ENCODE data around the gene TAL1.

TAL1 gene

GRCh38 chr1:47229886-47230691, 1.9 kb downstream of the TAL1 start:
- no peak for DNase-seq (ENCODE audit: low read depth in 4 of 4, low spot score in 1 of 4)

GRCh38 chr1:47229031-47229885, 2.8 kb downstream of the TAL1 start:
- no peak for DNase-seq (ENCODE audit: low read depth in 4 of 4, low spot score in 1 of 4)

GRCh38 chr1:47228644-47229030, 3.4 kb downstream of the TAL1 start:
- DNase-seq (ENCODE audit: low read depth in 4 of 4, low spot score in 1 of 4): no peak

- no peak for DNase-seq (ENCODE audit: low read depth in 4 of 4, low spot score in 1 of 4)
Measured at GRCh38 chr1:47227341-47228232, 4.4 kb downstream of the TAL1 start.

- no peak for DNase-seq (ENCODE audit: low read depth in 4 of 4, low spot score in 1 of 4)
Measured at GRCh38 chr1:47226839-47227215, 5.2 kb downstream of the TAL1 start.

DNA sequence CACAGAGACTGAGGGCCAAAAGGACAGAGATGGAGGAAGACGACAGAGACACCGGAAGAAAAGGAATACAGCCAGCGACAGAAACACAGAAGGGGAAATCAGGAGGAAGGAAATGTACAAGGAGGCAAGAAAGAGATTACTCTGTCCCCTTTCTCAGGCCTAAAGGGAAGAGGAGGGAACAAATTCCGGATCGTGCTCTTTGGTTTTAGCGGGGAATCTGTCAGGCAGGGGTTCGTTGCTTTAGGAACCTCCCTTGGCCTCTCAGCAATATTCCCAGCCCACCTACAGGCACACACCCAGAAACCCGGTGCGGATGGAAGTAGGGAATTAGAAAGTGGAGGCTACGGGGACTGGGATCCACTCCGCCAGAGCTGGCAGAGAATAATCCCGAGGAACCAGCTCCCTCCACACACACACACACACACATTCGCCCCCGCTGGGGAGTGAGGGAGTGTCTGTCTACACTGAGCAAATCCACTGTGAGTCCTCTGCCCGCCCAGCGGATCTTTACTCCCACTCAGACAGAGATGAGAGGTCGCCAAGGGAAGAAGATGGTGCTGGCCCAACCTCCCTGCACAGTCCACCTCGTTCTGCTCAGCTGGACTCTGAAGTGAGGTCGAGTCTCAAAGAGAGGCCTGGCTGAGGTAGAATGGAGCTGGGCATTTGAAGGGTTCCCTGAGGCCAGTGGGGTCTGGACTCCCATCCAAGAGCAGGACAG, 5.7 kb downstream of the TAL1 start:
- no peak for DNase-seq (ENCODE audit: low read depth in 4 of 4, low spot score in 1 of 4)

- DNase-seq (ENCODE audit: low read depth in 4 of 4, low spot score in 1 of 4): no peak
Measured at GRCh38 chr1:47225430-47226100, 6.5 kb downstream of the TAL1 start.

GRCh38 chr1:47224676-47225399, 7.2 kb downstream of the TAL1 start:
- no peak for DNase-seq (ENCODE audit: low read depth in 4 of 4, low spot score in 1 of 4)

- no peak for DNase-seq (ENCODE audit: low read depth in 4 of 4, low spot score in 1 of 4)
Measured at GRCh38 chr1:47223921-47224675, 7.9 kb downstream of the TAL1 start.

GRCh38 chr1:47223174-47223920, 8.7 kb downstream of the TAL1 start:
- DNase-seq (ENCODE audit: low read depth in 4 of 4, low spot score in 1 of 4): no peak

- DNase-seq (ENCODE audit: low read depth in 4 of 4, low spot score in 1 of 4): no peak
Measured at GRCh38 chr1:47222476-47222875, 9.5 kb downstream of the TAL1 start.

GRCh38 chr1:47219590-47220220, 12.3 kb downstream of the TAL1 start:
- DNase-seq (ENCODE audit: low read depth in 4 of 4, low spot score in 1 of 4): no peak

DNA sequence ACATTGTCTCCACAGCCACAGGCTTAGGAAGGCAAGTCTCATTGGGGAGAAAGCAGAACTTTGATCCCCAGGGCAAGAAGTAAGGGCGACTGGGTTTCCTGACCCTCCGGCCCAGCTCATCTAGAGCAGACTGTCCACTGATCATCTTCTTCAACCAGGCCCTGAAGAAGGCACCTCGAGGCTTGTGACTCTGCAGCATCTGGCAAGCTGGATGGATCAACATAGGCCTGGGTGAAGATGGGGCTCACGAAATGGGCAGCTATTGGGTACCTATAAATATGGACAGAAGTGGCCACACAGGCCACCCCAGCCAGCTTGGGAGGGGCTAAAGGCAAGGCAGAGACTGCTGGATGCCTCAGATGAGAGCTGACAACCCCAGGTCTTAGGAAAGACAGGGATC, 13.0 kb downstream of the TAL1 start:
- DNase-seq (ENCODE audit: low read depth in 4 of 4, low spot score in 1 of 4): no peak

DNA sequence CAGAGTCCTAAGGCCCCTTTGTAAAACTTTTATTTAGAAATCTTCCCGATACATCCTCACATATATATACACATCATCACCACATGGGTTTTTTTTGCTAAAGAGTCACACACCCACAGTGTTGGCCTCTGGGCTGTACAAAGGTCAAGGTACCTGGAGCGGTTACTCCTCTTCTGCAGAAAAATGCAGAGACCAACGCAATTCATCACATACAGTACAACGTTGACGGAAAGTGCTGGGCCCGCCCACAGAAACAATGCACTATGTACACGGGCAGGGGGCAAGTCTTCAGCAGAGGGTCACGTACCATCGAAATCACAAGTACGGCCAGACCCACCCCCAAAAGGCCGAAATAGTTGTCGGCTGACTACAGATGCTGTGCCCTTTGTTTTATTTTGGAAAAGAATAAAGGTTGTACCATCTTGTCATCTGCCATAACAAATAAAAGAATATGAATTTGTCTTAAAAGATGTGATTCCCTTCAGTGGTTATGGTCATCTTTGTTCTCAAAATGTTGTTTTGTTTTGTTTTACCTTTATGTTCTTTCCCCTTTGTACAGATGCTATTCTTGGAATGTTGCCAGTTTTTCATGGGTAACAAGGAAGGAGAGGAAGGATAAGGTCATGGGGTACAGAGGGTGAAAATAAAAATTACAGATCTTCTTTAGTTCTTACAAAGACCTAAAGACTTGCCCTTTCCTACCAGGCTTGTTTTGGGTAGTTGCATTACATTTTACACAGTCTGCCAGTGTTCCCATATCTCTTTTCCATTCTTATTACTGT, 15.6 kb downstream of the TAL1 start:
- no peak for DNase-seq (ENCODE audit: low read depth in 4 of 4, low spot score in 1 of 4)

- DNase-seq (ENCODE audit: low read depth in 4 of 4, low spot score in 1 of 4): no peak
Measured at GRCh38 chr1:47215713-47216112, 16.3 kb downstream of the TAL1 start.

DNA sequence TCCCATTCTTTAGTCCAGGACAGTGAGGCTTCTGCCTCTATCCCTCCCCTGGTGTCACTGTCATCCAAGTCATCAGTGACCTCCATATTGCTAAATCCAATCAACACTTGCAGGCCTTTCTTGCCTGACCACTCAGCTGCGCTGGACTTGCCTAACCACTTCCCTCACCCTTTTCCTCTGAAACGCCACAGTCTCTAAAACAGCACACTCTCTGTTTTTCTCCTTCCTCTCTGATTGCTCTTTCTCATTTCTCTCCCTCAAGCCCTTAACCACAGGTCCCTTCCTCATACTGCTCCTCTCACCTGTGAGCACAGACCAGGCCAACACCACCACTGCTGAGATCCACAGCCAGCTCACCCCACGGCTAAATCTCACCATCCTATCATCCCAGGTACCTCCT, 17.5 kb downstream of the TAL1 start:
- DNase-seq (ENCODE audit: low read depth in 4 of 4, low spot score in 1 of 4): no peak
